Gastroesophageal sphincter (tissue), 3 donors: ENCODE measurements around the gene SLC40A1.

Experiments used
- EP300 ChIP-seq: sonication (generic); formaldehyde crosslinking; IDR thresholded peaks from one replicate; pipeline ENCODE4 v1.6.1; 2017; ENCODE audit warnings: antibody characterized with exemption, mild to moderate bottlenecking
- POLR2A ChIP-seq, 2 donors: fragments of 450-650 bp; IDR thresholded peaks; one replicate each; pipeline ENCODE4 v1.6.1; 2017; ENCODE audit warnings: antibody characterized with exemption in 2 of 2, mild to moderate bottlenecking in 2 of 2, moderate library complexity in 1 of 2
- POLR2AphosphoS5 ChIP-seq: sonication (generic); formaldehyde crosslinking; IDR thresholded peaks from one replicate; pipeline ENCODE4 v1.6.1; 2017; ENCODE audit warnings: antibody characterized with exemption
- TF ChIP-seq, protein P1 (sequence below), 4 experiments: fragments of 200-600 bp in 2 of 4; fragments of 450-650 bp in 2 of 4; sonication (generic) in 1 of 4; IDR thresholded peaks; one replicate each; pipeline ENCODE4 v1.5.1; 2017 to 2019; ENCODE audit warnings: antibody characterized with exemption in 4 of 4, mild to moderate bottlenecking in 2 of 4, moderate library complexity in 2 of 4

DNA sequence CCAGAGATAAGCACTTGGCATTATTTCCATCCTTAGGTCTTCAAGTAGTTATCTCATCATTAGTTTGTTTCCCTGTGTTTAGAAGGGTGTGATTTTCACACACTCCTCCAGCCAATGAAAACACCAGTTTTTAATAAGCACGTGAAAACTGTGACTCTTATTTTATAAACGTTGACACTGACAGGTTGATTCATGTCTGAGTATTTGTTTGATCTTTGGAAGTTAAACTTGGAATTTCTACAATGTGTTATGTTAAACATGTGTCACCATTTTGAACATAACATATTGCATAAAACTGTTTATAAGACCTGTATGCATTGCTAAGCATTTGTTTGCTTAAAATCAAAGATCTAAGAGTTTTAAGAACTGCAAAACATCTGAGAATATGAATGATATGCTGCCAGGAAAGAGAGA, 27.6 kb downstream of the SLC40A1 start:
- TF ChIP-seq, protein P1, sequence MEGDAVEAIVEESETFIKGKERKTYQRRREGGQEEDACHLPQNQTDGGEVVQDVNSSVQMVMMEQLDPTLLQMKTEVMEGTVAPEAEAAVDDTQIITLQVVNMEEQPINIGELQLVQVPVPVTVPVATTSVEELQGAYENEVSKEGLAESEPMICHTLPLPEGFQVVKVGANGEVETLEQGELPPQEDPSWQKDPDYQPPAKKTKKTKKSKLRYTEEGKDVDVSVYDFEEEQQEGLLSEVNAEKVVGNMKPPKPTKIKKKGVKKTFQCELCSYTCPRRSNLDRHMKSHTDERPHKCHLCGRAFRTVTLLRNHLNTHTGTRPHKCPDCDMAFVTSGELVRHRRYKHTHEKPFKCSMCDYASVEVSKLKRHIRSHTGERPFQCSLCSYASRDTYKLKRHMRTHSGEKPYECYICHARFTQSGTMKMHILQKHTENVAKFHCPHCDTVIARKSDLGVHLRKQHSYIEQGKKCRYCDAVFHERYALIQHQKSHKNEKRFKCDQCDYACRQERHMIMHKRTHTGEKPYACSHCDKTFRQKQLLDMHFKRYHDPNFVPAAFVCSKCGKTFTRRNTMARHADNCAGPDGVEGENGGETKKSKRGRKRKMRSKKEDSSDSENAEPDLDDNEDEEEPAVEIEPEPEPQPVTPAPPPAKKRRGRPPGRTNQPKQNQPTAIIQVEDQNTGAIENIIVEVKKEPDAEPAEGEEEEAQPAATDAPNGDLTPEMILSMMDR (IDR thresholded peaks at IDR 0.05), result no peak
- TF ChIP-seq POLR2A (IDR thresholded peaks at IDR 0.05), result no peak
- no peak for TF ChIP-seq POLR2AphosphoS5
- no peak for TF ChIP-seq EP300
